Measurements from ENCODE around the gene DHX16.

- TF ChIP-seq, protein P1, sequence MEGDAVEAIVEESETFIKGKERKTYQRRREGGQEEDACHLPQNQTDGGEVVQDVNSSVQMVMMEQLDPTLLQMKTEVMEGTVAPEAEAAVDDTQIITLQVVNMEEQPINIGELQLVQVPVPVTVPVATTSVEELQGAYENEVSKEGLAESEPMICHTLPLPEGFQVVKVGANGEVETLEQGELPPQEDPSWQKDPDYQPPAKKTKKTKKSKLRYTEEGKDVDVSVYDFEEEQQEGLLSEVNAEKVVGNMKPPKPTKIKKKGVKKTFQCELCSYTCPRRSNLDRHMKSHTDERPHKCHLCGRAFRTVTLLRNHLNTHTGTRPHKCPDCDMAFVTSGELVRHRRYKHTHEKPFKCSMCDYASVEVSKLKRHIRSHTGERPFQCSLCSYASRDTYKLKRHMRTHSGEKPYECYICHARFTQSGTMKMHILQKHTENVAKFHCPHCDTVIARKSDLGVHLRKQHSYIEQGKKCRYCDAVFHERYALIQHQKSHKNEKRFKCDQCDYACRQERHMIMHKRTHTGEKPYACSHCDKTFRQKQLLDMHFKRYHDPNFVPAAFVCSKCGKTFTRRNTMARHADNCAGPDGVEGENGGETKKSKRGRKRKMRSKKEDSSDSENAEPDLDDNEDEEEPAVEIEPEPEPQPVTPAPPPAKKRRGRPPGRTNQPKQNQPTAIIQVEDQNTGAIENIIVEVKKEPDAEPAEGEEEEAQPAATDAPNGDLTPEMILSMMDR (IDR thresholded peaks at IDR 0.05 in 8 of 11, conservative IDR thresholded peaks at IDR 0.05 in 3 of 11) = no peak
- no peak for TF ChIP-seq POLR2A (IDR thresholded peaks at IDR 0.05)
Observed at GRCh38 chr6:30644769-30645168, 28.0 kb downstream of the DHX16 start.

All from spleen (tissue), 7 donors.